ENCODE measurements around the gene NUDT10.
"Not testable (repeated sequence)": the region's sequence is repeated elsewhere in the genome, so short reads cannot be mapped to it uniquely, and the experiment has no call there.

NUDT10 gene

DNA sequence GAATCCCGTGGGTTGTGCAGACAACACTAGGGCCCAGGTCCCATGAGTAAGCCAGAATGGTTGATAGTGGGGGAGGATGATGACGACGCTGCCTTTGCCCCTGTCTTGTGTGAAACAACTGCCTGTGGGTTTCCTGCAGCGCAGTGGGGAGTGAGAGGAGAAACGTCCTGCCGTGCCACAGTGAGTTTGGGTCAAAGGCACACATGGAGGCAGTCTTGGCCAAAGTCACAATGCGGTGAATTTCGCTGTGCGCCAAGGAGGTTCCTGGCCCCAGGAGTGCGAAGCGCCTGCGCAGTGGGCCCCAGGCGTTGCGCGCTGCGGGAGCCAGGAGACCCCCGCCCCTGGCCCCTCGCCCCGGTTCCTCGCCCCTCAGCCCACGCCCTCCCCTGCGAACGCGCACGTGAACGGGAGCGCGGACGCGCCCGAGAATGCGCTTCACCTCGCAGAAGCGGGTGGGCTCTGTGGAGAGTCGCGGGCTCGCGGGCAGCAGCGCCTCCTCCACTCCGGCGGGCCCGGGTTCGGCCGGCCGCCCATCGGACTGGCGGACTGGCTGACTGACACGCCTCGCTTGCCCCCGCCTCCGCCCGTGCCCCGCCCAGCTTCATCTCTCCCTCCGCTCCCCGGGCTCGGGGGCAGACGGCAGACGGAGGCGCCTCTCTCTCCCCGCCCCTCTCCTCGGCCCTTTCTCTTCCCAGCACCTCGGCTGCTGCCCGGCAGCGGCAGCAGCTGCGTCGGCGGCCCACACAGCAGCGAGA is at the start of gene NUDT10:
Gene NUDT10 (plus strand): TSS at position 635 of the 755 bp plus-strand sequence. CDS start 144 bp downstream, outside the sequence.
- peak; percentile 28 for DNase-seq (ENCODE audit: low read depth)

DNA sequence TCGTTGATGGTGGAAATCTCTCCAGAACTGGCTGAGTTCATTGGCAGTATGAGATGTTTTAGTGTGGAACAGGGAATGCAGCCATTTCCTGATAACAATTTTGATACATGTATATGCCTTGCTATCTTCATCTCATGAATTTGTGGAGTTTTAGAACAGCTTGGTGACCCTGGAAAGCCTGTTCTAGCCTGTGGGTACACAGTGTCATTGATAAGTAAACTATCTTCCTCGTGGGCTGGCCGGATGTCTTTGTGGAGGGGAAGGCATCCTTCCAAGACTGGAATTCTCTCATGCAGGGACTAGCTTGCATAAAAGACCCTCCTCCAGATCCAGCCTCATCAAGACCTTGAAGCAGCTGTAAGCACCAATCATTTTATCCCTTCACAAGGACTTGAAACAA is 40.2 kb upstream of the NUDT10 start:
- no peak for DNase-seq (ENCODE audit: low read depth)

DNA sequence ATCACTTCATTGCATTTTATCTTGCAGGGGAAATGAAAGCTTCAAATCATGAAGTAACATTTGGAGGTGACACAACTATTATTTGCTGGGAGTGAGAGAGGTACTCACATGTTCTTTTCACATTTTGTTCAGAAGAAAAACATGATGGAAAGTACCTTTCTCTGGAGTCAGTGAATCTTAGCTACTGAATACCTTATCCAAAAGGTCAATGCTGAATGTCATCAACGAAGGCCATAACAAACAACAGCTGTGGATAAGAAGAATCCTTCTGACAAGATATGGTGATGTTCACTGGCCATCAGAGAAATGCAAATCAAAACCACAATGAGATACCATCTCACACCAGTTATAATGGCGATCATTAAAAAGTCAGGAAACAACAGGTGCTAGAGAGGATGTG is 36.5 kb upstream of the NUDT10 start:
- DNase-seq (ENCODE audit: low read depth): no peak

DNA sequence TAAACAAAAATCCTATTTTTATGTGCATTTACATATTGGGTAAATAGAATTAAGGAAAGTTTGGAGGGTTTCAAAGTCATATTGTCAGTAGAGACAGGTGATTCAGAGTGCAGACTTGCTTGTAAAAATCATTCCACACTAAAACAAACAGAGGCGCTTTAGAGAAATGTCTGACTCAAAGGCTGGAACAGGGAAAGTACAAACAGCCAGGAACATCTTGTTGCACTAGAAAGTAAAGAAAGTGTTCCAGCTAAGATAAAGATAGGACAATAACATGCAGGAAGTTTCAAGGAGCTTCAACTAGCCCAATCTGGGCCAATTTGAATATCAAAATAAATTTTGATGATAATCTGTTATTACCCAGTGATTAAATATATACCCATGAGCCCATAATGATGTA is 16.4 kb upstream of the NUDT10 start:
- DNase-seq (ENCODE audit: low read depth): no peak

DNA sequence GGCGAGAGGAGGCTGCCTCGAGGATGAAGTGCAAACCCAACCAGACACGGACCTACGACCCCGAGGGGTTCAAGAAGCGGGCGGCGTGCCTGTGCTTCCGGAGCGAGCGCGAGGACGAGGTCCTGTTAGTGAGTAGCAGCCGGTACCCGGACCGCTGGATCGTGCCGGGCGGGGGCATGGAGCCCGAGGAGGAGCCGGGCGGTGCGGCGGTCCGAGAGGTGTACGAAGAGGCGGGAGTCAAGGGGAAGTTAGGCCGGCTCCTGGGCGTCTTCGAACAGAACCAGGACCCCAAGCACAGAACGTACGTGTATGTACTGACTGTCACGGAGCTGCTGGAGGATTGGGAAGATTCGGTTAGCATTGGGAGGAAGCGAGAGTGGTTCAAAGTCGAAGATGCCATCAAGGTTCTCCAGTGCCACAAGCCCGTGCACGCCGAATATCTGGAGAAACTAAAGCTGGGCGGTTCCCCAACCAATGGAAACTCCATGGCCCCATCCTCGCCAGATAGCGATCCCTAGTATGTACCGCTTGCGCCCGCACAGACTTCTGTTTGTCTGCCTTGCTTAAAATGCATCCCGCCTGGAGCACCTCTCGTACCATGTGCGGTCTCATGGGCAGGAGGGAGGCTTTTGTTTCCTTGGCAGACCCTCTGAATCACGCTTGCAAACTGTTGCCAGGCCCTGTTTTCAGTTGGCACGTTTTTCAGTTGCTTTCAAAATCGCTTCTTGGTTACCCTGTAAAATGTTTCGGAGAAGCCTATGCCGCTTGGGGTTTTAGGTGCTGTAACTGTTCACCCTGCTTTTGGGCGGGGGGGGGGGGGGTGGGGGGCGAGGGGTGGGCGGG is 542 bp downstream of the NUDT10 start:
- DNase-seq (ENCODE audit: low read depth): not testable (repeated sequence)

DNA sequence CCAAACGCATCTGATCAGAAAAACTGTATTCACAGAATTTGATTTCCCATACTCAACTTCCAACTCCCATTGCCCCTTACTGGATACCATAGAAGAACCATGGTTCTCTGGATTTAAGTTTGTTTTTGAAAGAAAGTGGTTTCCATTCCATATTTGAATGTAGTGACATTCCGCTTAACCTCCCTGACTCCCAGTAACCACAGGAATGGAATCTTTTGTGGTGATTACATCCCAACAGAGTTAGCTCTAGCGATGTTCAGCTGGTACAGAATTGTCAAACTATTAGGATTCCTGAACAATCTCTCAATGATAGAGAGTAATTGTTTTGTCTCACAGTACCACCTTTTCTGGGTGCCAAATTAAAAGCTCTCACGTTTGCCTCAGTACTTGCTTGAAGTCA is 1.7 kb downstream of the NUDT10 start:
- DNase-seq (ENCODE audit: low read depth): no peak

DNA sequence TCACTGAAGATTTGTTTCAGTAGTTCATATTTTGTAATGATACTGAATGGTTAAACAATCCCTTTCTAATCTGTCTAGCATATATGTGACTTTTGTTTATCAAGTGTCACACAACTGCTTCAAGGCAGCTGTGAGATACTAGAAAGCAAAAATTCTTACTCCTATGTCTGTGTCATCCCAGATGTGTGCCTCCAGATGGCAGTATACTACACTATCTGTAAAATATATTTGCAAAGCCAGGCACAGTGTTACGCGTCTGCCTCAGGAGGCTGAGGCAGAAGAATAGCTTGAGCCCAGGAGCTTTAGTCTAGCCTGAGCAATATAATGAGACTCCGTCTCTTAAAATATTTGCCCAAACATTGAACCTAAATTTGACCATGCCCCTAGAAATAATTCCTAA is 4.0 kb downstream of the NUDT10 start:
- no peak for DNase-seq (ENCODE audit: low read depth)

DNA sequence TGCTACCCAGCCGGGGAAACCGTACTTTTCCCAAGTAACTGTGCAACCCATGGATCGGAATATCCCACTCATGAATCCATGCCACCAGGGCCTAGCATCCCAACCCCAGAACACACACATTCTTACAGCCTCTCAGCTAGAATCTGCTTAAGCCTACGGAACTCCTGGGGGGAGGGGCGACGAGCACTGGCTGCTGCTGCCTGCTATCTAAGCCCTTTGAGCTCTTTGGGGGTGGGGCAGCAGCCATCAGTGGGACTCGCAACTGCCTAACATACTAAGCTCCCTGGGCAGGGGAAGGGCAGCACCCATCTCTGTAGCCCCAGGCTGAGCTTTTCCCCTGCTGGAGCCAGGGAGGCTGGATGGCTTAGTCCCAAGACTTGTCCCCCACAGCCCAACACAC is 28.6 kb downstream of the NUDT10 start:
- DNase-seq (ENCODE audit: low read depth): no peak

DNA sequence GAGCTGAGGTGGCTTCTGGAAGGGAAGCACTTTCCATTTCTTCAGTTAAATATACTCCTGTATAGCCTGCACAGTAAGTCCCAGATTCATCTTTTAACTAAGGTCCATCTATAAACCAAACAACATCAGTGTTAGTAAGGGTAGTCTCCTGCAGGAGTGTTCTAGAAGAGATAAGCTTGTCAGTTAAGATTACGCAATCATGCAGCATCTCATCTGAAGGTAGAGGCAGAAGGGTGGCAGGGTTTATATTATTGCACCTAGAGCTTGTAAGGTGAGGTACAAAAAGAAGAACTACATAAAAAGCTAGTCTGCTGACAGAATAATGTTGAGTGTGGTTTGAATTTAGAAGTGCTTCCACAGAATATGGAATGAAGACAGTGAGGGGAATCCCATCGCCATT is 44.0 kb downstream of the NUDT10 start:
- no peak for DNase-seq (ENCODE audit: low read depth)

Data from stimulated activated CD8-positive, alpha-beta memory T cell treated with anti-CD3 and anti-CD28 coated beads, Interleukin-4, amount 100 ng/mL, for 24 hours (primary cell).